ENCODE results near the gene NANP. TPM values are rescaled to one million over a fixed set of nuclear protein-coding genes. Genes with fewer than 3 reads are reported as not detected.

Gene NANP
- polyA plus RNA-seq, 1 donor (not counting 4 experiments of a cell fraction or from before 2014, with no cell fraction given), result 6.6 TPM

GRCh38 chr20:25629816-25630499 is 6.1 kb upstream of the NANP start:
- dilution Hi-C loops (cut with MboI; ENCODE audit: extremely low pct_ligation_motif_present, low sequenced_read_pairs), result no loop called here
- Histone ChIP-seq H2AFZ (ENCODE audit: control insufficient read depth, low read length) (no peak overlapping the region), H3K4me2 (ENCODE audit: control insufficient read depth, extremely low read depth, insufficient read depth, low read depth, low read length) (no peak overlapping the region), H3K9me1 (ENCODE audit: control insufficient read depth, extremely low read depth, insufficient read depth, low read length) (no peaks in the 10 kb centered on the region), H4K20me1 (ENCODE audit: control insufficient read depth, extremely low read depth, insufficient read depth, low read length) (no peaks in the 10 kb centered on the region), H3K4me3 (ENCODE audit: control insufficient read depth in 2 of 3, extremely low read depth in 1 of 3, insufficient read depth in 2 of 3, low read depth in 1 of 3, low read length in 3 of 3) (no peak overlapping the region), H3K9me3 (ENCODE audit: control insufficient read depth, low read depth, low read length) (no peaks in the 10 kb centered on the region), H3K4me1 (ENCODE audit: control insufficient read depth, extremely low read depth, insufficient read depth, low read length) (peaks cover 15% of the 10 kb centered on the region), H3K9ac (ENCODE audit: control insufficient read depth, extremely low read depth, insufficient read depth, low read length) (no peak overlapping the region), H3K27me3 (ENCODE audit: control insufficient read depth, extremely low read depth, insufficient read depth, low read length) (no peaks in the 10 kb centered on the region), H3K79me2 (ENCODE audit: control insufficient read depth, insufficient read depth, low read length) (peaks cover 1% of the 10 kb centered on the region), H3K36me3 (ENCODE audit: control insufficient read depth in 2 of 2, extremely low read depth in 1 of 2, insufficient read depth in 2 of 2, low read length in 2 of 2) (no peaks in the 10 kb centered on the region), H3K27ac (ENCODE audit: control insufficient read depth, insufficient read depth, low read length) (no peak overlapping the region)
- TF ChIP-seq CTCF (optimal IDR thresholded peaks at IDR 0.05 in 1 of 3, IDR thresholded peaks at IDR 0.05 in 1 of 3, conservative IDR thresholded peaks at IDR 0.05 in 1 of 3; ENCODE audit: extremely low read depth in 1 of 3, insufficient read depth in 2 of 3, low read length in 3 of 3) (no peak), EZH2 (IDR thresholded peaks at IDR 0.05; ENCODE audit: low read length) (no peak)
- DNase-seq (ENCODE audit: low read depth, low spot score) (no peak), FAIRE-seq (no peak)

GRCh38 chr20:25626779-25627178 is 3.0 kb upstream of the NANP start:
- Histone ChIP-seq H3K9ac (ENCODE audit: control insufficient read depth, extremely low read depth, insufficient read depth, low read length) (no peak overlapping the region), H3K4me3 (ENCODE audit: control insufficient read depth in 2 of 3, extremely low read depth in 1 of 3, insufficient read depth in 2 of 3, low read depth in 1 of 3, low read length in 3 of 3) (no peak overlapping the region), H3K9me3 (ENCODE audit: control insufficient read depth, low read depth, low read length) (no peaks in the 10 kb centered on the region), H3K36me3 (ENCODE audit: control insufficient read depth in 2 of 2, extremely low read depth in 1 of 2, insufficient read depth in 2 of 2, low read length in 2 of 2) (no peaks in the 10 kb centered on the region), H3K27ac (ENCODE audit: control insufficient read depth, insufficient read depth, low read length) (no peak overlapping the region), H3K79me2 (ENCODE audit: control insufficient read depth, insufficient read depth, low read length) (peaks cover 18% of the 10 kb centered on the region), H2AFZ (ENCODE audit: control insufficient read depth, low read length) (no peak overlapping the region), H3K4me2 (ENCODE audit: control insufficient read depth, extremely low read depth, insufficient read depth, low read depth, low read length) (no peak overlapping the region), H3K9me1 (ENCODE audit: control insufficient read depth, extremely low read depth, insufficient read depth, low read length) (no peaks in the 10 kb centered on the region), H4K20me1 (ENCODE audit: control insufficient read depth, extremely low read depth, insufficient read depth, low read length) (no peaks in the 10 kb centered on the region), H3K4me1 (ENCODE audit: control insufficient read depth, extremely low read depth, insufficient read depth, low read length) (peaks cover 12% of the 10 kb centered on the region), H3K27me3 (ENCODE audit: control insufficient read depth, extremely low read depth, insufficient read depth, low read length) (no peaks in the 10 kb centered on the region)
- DNase-seq (ENCODE audit: low read depth, low spot score), result no peak
- TF ChIP-seq CTCF (optimal IDR thresholded peaks at IDR 0.05 in 1 of 3, IDR thresholded peaks at IDR 0.05 in 1 of 3, conservative IDR thresholded peaks at IDR 0.05 in 1 of 3; ENCODE audit: extremely low read depth in 1 of 3, insufficient read depth in 2 of 3, low read length in 3 of 3) (no peak), EZH2 (IDR thresholded peaks at IDR 0.05; ENCODE audit: low read length) (no peak)
- no peak for FAIRE-seq
- dilution Hi-C loops (cut with MboI; ENCODE audit: extremely low pct_ligation_motif_present, low sequenced_read_pairs), result no loop called here
